GM23248 (cell line): ENCODE measurements around the gene ZNF878. TPM values are rescaled to one million over a fixed set of nuclear protein-coding genes. Genes with fewer than 3 reads are reported as not detected.
"Not testable (repeated sequence)": the region's sequence is repeated elsewhere in the genome, so short reads cannot be mapped to it uniquely, and the experiment has no call there.

Experiments
- DNase-seq: peaks from one replicate; pipeline ENCODE4 v3.0.0-alpha.2; 2015
- H2AFZ ChIP-seq: fragments of 200-600 bp; sonication (generic); 2 replicates; pipeline ENCODE4 v1.6.1; 2016; ENCODE audit warnings: antibody characterized with exemption
- H3F3A ChIP-seq: fragments of 200-600 bp; sonication (generic); 2 replicates; pipeline ENCODE4 v1.6.1; 2016; ENCODE audit warnings: mild to moderate bottlenecking, antibody characterized with exemption, mixed run types; ENCODE audit not compliant: insufficient read depth
- H3K27ac ChIP-seq: fragments of 200-600 bp; sonication (generic); 2 replicates; pipeline ENCODE4 v1.5.1; 2016; ENCODE audit warnings: mild to moderate bottlenecking
- H3K27me3 ChIP-seq: fragments of 200-600 bp; sonication (generic); replicated peaks from 2 replicates; pipeline ENCODE4 v1.6.1; 2016; ENCODE audit warnings: mild to moderate bottlenecking; ENCODE audit not compliant: insufficient read depth
- H3K36me3 ChIP-seq: fragments of 200-600 bp; sonication (generic); 2 replicates; pipeline ENCODE4 v1.6.1; 2016; ENCODE audit warnings: low read depth, mild to moderate bottlenecking
- H3K4me1 ChIP-seq: fragments of 200-600 bp; sonication (generic); 2 replicates; pipeline ENCODE4 v1.6.1; 2016; ENCODE audit warnings: mild to moderate bottlenecking; ENCODE audit not compliant: insufficient read depth
- H3K4me2 ChIP-seq: fragments of 200-600 bp; sonication (generic); one replicate; pipeline ENCODE4 v1.6.1; 2016; ENCODE audit warnings: mild to moderate bottlenecking; ENCODE audit not compliant: unreplicated experiment
- H3K4me3 ChIP-seq: fragments of 200-600 bp; sonication (generic); 2 replicates; pipeline ENCODE4 v1.5.1; 2016; ENCODE audit warnings: mild to moderate bottlenecking
- H3K79me2 ChIP-seq: fragments of 200-600 bp; sonication (generic); 2 replicates; pipeline ENCODE4 v1.6.1; 2016; ENCODE audit warnings: mild to moderate bottlenecking; ENCODE audit not compliant: insufficient read depth
- H3K9ac ChIP-seq: fragments of 200-600 bp; sonication (generic); 2 replicates; pipeline ENCODE4 v1.6.1; 2016; ENCODE audit warnings: mild to moderate bottlenecking
- H3K9me2 ChIP-seq: fragments of 200-600 bp; sonication (generic); 2 replicates; pipeline ENCODE4 v1.6.1; 2016; ENCODE audit warnings: mixed run types, mild to moderate bottlenecking, moderate library complexity; ENCODE audit not compliant: insufficient read depth
- H3K9me3 ChIP-seq: fragments of 200-600 bp; sonication (generic); one replicate; pipeline ENCODE4 v1.6.1; 2017; ENCODE audit warnings: low read depth
- H4K20me1 ChIP-seq: fragments of 200-600 bp; sonication (generic); 2 replicates; pipeline ENCODE4 v1.6.0; 2016; ENCODE audit not compliant: insufficient read depth
- EZH2 ChIP-seq: fragments of 200-600 bp; sonication (generic); IDR thresholded peaks from 2 replicates; pipeline ENCODE4 v1.6.1; 2018; ENCODE audit warnings: antibody characterized with exemption, mild to moderate bottlenecking; ENCODE audit not compliant: insufficient read depth, poor library complexity, severe bottlenecking
- EZH2phosphoT487 ChIP-seq: fragments of 200-600 bp; sonication (generic); IDR thresholded peaks from 2 replicates; pipeline ENCODE4 v1.6.1; 2018; ENCODE audit warnings: antibody characterized with exemption, moderate library complexity, mild to moderate bottlenecking, low read depth; ENCODE audit not compliant: insufficient read depth
- WGBS, 2 experiments: methylation state at CpG; one replicate each; pipeline ENCODE4 v1.1.6; 2015 to 2017; ENCODE audit warnings: low lambda C conversion rate in 2 of 2, low coverage in 1 of 2; ENCODE audit errors: missing lambda C conversion rate in 2 of 2; 5-methylcytosine and 5-hydroxymethylcytosine counted together
- in situ Hi-C: fragments of 300-500 bp; cut with MboI; formaldehyde crosslinking; loops from 2 replicates; pipeline ENCODE4 v1.15.0; 2020
- polyA plus RNA-seq: library from polyadenylated mRNA; unstranded; fragments of >200 nt; fragmentation: Nextera tagmentation; extraction: Ambion mirVana; gene quantifications from 2 replicates; pipeline ENCODE4 v1.2.1, GENCODE V29; 2016
- total RNA-seq: library from RNA; depleted of rRNA; stranded (reverse); fragments of >200 nt; shearing (Covaris generic); gene quantifications from 2 replicates; pipeline ENCODE4 v1.2.3, GENCODE V29; 2014

Gene ZNF878
- total and polyA plus RNA-seq, 2 experiments from 2014 or later, result 0.18 TPM; not detected in 1

- no peak overlapping the region for H3K27ac ChIP-seq
- H3K27me3 ChIP-seq, result no peaks in the 10 kb centered on the region
- H3K9ac ChIP-seq, result no peak overlapping the region
- in situ Hi-C loops, result no loop called here
- H3K4me1 ChIP-seq, result no peaks in the 10 kb centered on the region
- H4K20me1 ChIP-seq, result no peaks in the 10 kb centered on the region
- no peak overlapping the region for H3K4me2 ChIP-seq
- H3K4me3 ChIP-seq, result no peak overlapping the region
- no peaks in the 10 kb centered on the region for H3K9me2 ChIP-seq
- H3K9me3 ChIP-seq, result peaks cover 22% of the 10 kb centered on the region
- no peak for TF ChIP-seq EZH2
- TF ChIP-seq EZH2phosphoT487, result no peak
- peaks cover 10% of the 10 kb centered on the region for H3F3A ChIP-seq
- DNase-seq, result no peak
- peaks cover 59% of the 10 kb centered on the region for H3K36me3 ChIP-seq
- peaks cover 16% of the 10 kb centered on the region for H3K79me2 ChIP-seq
- 82 to 86% methylated on average over 3 of the region's 3 CpGs for WGBS, 2 experiments
- no peak overlapping the region for H2AFZ ChIP-seq
Observed at GRCh38 chr19:12077375-12077774, 24.6 kb upstream of the ZNF878 start.

GRCh38 chr19:12076331-12076730 lies 23.6 kb upstream of the ZNF878 start:
- H3K9me2 ChIP-seq, in situ Hi-C loops, H2AFZ ChIP-seq, H3K27me3 ChIP-seq, H3K9ac ChIP-seq, H3K4me2 ChIP-seq, H3K4me1 ChIP-seq, H3K4me3 ChIP-seq, H3K27ac ChIP-seq, H3F3A ChIP-seq, H4K20me1 ChIP-seq: not testable (repeated sequence)
- peaks cover 22% of the 10 kb centered on the region for H3K9me3 ChIP-seq
- WGBS, 2 experiments, result 94 to 98% methylated on average over 3 of the region's 3 CpGs
- peaks cover 24% of the 10 kb centered on the region for H3K79me2 ChIP-seq
- peaks cover 59% of the 10 kb centered on the region for H3K36me3 ChIP-seq
- peak; percentile 10 for DNase-seq

DNA sequence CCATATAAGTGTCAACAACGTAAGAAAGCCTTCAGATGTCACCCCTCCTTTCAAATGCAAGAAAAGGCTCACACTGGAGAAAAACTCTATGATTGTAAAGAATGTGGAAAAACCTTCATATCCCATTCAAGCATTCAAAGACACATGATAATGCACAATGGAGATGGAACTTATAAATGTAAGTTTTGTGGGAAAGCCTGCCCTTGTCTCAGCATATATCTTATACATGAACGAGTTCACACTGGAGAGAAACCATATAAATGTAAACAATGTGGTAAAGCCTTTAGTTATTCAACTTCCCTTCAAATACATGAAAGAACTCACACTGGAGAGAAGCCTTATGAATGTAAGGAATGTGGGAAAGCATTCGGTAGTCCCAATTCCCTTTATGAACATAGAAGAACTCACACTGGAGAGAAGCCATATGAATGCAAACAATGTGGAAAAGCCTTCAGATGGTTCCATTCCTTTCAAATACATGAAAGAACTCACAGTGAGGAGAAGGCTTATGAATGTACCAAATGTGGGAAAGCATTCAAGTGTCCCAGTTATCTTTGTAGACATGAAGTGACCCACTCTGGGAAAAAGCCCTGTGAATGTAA lies 22.9 kb upstream of the ZNF878 start:
- H3K9me3 ChIP-seq, result peaks cover 22% of the 10 kb centered on the region

GRCh38 chr19:12064590-12065538 lies 12.1 kb upstream of the ZNF878 start, which contains the start of gene ZNF844:
ZNF844 (plus strand) TSS chr19:12064731; CDS start chr19:12064874, 143 bp downstream.
- Histone ChIP-seq H3K9ac (peak within 1 kb of the TSS; percentile 97), H4K20me1 (no peaks in the 10 kb centered on the region), H3K9me3 (no peaks in the 10 kb centered on the region), H3K4me2 (peak within 1 kb of the TSS; percentile 88), H3K36me3 (peaks cover 10% of the 10 kb centered on the region; the same call in 1 of the 2 replicates), H2AFZ (peak within 1 kb of the TSS; percentile 73), H3K27me3 (no peaks in the 10 kb centered on the region), H3K4me3 (peak within 1 kb of the TSS; percentile 93), H3K27ac (peak within 1 kb of the TSS; percentile 89), H3K9me2 (no peaks in the 10 kb centered on the region), H3K4me1 (no peaks in the 10 kb centered on the region), H3F3A (no peaks in the 10 kb centered on the region), H3K79me2 (peaks cover 53% of the 10 kb centered on the region)
- peak; percentile 95 for DNase-seq
- no peak for TF ChIP-seq EZH2phosphoT487
- no peak for TF ChIP-seq EZH2
- WGBS, 2 experiments, result 3 to 4% methylated on average over 53 to 62 of the region's 66 CpGs
- in situ Hi-C loops, result no loop called here

More for the DNA sequence above, 22.9 kb upstream of the ZNF878 start:
- peaks cover 10% of the 10 kb centered on the region for H3F3A ChIP-seq
- H3K4me1 ChIP-seq, result no peaks in the 10 kb centered on the region
- H4K20me1 ChIP-seq, result no peaks in the 10 kb centered on the region
- H3K9ac ChIP-seq, result no peak overlapping the region
- 98 to 99% methylated on average over 3 of the region's 3 CpGs for WGBS, 2 experiments
- TF ChIP-seq EZH2phosphoT487 (no peak), EZH2 (no peak)
- no peak overlapping the region for H2AFZ ChIP-seq
- H3K9me2 ChIP-seq, result no peaks in the 10 kb centered on the region
- in situ Hi-C loops, result no loop called here
- peaks cover 31% of the 10 kb centered on the region for H3K79me2 ChIP-seq
- H3K36me3 ChIP-seq, result peaks cover 66% of the 10 kb centered on the region
- no peak overlapping the region for H3K4me2 ChIP-seq
- H3K27ac ChIP-seq, result no peak overlapping the region
- peak; percentile 33 for DNase-seq
- H3K4me3 ChIP-seq, result no peak overlapping the region
- H3K27me3 ChIP-seq, result no peaks in the 10 kb centered on the region
